Non-pigmented ciliary epithelial cell (primary cell): ENCODE measurements around the gene SAP30L.

Experiments
- DNase-seq: peaks from one replicate; pipeline ENCODE4 v3.0.0-alpha.2; 2010; ENCODE audit warnings: low read depth

Gene SAP30L, protein sequence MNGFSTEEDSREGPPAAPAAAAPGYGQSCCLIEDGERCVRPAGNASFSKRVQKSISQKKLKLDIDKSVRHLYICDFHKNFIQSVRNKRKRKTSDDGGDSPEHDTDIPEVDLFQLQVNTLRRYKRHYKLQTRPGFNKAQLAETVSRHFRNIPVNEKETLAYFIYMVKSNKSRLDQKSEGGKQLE

DNA sequence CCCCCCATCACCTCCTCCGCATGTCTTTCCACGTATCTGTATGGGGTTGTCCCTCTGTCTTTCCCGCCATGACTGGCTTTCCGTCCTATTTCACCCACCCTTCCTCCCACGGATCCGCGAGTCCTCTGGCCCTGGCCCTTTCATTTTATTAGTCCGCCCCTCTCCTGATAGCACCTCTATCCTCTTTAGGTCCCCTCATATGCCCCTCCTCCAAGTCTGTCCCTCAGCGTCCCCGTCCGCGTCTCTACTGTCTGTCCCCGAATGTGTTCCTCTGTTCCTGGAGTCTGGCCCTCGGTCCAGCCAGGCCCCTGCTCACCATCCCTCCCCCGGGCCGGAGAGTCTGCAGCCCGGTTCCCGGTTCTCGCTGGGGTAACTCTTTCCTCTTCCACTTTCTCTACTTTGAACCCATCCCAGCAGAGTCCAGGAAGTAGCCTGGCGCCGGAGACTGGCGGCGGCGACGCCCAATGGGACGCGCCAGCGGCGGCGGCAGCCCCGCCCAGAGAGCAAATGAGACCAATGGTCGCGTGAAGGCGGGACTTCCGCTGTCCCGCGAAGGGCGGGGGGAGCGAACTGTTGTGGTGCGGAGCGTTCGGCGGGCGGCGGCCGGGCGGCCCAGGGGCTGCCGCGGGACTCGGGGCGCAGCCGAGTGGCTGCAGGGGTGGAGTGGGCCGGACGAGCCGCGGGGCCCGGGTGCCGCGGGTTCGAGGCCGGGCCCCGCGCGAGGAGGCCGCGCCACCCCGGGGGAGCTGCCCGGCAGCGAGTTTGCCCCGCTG is at the start of gene SAP30L:
TSS of gene SAP30L (plus strand) at position 576 of the 773 bp plus-strand sequence. CDS start 608 bp downstream, outside the sequence.
- peak; percentile 54 for DNase-seq

DNA sequence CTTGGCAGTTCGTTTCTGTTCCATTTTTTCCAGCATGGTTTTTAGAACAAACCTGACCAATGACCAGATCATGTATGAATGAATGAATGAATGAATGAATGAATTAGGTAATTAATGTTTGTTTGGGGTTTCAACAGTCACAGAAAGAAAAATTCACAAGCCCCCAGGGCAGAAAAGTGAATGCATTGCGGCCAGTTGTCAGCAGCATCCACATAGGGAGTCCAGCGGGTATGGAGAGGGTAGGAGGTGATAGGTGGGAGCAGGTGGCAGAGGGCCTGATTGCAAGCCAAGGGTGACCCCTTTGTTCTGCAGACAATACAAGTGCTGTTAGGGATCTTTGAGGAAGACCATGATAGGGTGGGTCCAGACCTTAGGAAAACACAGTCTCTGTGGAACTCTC is 49.7 kb upstream of the SAP30L start:
- DNase-seq = no peak

DNA sequence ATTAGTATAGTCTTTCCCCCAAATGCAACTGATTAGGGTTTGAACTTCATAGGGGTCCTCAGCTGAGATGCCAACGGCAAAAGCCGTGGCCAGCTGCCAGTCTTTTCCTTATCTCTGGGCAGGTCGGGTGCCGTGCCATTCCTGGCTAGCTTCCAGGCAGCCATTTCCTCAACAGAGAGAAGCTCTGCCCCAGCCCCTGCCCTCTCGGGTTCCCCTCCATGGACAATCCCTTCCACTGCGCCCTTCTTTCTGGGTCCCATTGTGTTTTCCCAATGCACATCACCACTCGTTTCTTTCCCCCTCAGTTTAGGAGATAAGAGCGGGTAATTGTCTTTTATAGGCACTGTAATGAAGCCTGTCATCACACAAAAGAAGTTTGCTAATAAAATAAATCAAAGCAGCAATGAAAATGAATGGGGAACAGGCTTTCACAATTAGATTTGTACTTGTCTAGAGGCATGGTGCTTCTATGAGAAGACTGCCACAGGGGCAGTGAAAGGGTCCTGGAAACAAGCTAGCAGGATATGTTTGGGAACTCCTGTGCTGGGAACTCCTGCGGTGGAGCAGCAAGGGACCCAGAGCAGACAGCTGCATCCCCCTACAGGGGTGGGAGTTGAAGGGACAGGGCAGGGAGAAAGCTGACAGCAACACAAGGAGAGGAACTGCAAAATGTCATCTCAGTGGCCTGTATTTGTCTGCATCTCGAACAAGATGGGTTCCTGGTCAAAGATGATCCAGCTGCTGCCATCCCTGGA is 48.0 kb upstream of the SAP30L start:
- no peak for DNase-seq

DNA sequence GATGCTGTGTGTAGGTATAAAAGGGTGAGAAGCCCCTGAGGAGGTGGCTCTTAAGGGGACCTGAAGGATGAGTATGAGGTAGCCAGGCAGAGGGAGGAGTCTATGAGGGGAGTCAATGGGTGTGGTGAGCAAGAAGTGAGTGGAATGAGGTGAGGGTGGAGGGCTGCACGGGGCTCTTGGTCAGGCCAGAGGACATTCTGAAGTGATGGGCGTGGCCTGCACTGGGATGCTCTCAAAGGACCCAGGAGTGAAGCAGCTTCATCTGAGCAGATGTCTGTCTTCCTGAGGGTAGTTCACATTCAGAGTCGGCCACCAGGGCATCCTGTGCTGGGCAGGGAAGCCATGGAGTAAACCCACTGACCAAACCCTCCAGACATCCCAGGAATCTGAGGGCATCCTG is 45.1 kb upstream of the SAP30L start:
- no peak for DNase-seq

DNA sequence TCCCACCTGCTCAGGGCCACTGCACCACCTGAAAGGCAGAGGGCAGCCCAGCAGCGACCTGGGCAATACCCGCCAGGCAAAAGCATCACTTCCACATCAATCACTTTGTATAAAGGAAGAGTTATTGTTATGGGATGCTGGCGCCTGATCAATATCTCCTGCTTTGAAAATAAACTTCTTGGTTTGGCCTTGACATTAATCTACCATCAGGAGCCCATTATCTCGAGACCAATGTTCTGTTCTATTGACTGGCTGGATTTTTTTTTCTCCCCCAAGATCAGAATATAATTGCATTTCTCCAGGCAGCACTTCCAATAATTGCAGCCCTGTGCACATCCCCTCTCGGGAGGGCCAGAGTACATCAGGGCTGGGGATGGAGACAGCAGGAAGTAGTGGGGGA is 44.4 kb upstream of the SAP30L start:
- no peak for DNase-seq

DNA sequence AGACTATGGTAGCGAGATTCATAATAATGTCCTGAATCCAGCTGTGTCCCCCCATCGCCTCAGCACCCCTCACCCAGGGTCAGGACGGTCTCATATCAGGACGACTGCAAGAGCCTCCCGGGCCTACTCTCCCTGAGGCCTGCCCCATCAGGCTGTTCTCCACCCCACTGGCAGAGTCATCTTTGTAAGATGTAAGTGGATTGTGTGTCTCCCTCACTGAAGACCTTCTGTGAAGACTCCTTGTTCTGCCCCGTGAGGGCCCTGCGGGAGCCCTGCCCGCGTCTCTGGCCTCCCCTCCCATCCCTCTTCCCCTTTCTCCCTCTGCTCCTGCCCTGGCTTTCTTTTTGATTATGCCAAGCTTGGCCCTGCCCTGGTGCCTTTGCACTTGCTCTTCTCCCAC is 43.9 kb upstream of the SAP30L start:
- DNase-seq = no peak

DNA sequence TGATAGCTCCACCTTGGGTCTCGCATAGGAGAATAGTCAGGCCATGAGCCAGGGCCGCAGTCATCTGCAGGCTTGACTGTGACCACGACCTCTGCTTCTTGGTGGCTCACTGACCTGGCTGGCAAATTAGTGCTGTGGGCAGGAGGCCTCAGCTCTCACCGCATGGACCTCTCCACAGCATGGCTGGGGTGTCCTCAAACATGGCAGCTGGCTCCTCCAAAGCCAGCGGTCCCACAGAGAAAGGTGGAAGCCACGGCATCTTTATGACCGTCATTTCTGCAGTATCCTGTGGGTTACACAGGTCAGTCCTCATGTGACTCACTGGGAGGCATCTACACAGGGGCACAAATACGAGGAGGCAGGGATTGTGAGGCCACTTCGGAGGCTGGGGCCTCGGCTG is 43.2 kb upstream of the SAP30L start:
- no peak for DNase-seq

DNA sequence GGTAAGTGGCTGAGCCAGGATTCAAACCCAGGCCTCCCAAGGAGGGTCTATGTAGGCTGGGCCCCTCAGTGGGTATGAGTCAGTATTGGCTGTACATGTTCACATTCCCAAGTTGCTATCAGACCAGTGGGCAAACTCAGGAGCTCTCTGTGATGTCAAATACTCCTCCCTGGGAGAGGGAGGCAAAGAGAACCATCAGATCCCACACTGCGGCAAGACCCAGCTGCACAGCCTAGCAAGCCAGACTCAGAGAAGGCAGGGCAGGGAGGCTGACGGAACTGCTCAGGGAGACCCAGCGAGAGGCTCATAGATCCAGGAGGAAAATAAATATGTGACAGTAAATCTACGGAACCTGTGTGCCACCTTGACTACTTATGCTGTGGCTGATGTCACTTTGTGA is 42.6 kb upstream of the SAP30L start:
- no peak for DNase-seq

DNA sequence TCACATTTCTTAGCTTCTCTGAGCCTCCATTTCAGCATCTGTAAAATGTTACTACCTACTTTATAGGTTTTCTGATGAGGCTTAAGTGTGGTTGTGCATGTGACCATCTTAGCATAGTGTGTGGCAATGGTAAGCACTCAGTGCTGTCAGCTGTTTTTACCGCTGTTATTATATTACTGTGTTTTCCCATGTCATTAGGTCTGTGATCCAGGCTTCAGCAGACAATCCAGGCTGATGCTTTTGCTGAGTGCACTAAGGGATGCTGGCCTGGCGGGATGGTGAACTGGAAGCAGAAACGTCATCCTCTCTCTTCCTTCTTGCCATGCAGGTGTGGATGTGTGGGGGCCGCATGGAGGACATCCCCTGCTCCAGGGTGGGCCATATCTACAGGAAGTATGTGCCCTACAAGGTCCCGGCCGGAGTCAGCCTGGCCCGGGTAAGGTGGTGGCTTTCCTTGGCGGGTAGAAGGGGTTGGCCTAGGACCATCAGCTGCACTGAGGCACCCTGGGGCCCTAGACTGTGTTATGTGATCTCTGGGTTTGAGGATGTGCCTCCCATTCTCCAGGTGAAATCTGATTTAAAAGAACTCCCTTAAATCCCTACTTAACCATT is 41.9 kb upstream of the SAP30L start:
- no peak for DNase-seq

DNA sequence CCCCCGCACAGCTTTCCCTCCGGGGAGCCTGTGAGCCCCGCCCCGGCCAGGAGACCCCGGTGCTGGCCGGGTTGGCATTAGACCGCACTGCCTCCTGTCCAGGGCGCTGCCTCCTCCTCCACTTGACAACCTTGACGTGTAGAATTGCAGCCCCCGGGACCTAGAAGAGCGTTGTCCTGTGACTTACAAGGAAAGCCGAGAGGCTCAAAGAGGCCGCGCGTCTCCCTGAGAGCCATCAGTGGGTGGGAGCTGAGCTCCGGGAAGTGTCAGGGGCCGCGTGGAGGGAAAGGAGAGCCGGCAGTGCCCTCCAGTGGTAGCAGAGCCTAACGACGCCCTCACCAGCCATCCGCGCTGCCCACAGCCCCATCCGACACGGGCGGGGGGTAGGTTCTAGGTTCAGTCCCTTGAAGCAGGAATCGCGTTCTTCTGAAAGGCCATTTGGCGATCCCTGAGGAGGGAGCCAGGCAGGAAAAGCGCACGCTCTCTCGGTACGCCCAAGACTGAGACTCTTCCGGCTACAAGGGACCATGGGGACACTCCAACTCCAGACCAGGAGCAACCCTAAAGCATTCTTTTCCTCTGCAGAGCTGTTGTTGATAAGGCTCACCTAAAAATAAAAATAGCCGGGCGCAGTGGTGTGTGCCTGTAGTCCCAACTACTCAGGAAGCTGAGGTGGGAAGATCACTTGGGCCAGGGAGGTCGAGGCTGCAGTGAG is 40.6 kb upstream of the SAP30L start:
- DNase-seq = peak; percentile 32

DNA sequence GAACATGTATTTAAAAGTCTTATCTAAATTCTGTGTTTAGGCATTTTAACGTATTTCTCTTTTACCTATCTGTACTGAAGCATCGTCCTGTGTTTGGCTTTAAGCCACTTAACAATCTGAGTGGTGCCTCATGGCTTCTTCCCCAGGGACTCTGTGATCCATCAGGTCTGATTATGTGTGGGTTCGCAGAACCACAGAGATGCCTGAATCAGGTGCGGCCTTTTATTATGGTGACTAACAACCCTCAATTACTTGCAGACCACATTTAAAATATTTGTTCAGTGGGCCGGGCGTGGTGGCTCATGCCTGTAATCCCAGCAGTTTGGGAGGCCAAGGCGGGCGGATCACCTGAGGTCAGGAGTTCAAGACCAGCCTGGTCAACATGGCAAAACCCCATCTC is 39.6 kb upstream of the SAP30L start:
- DNase-seq = no peak

DNA sequence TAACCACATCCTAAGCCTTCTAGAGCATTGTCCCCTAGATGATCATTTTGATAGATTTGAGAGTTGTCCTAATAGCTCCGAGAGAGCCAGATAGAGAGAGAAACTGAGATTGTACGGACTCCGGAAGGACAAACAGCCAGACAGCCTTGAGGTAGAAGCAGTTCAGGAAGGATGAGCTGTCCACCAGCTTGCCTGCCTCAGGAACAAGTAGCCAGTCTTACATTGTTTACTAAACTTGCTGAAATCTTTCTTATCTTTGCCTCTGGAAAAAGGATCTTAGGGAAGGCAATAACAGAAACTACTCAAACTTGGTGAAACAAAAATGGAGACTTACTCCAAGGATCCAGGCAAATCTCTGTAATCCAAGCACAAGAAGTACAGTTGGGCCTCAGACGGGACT is 39.0 kb upstream of the SAP30L start:
- DNase-seq = no peak

DNA sequence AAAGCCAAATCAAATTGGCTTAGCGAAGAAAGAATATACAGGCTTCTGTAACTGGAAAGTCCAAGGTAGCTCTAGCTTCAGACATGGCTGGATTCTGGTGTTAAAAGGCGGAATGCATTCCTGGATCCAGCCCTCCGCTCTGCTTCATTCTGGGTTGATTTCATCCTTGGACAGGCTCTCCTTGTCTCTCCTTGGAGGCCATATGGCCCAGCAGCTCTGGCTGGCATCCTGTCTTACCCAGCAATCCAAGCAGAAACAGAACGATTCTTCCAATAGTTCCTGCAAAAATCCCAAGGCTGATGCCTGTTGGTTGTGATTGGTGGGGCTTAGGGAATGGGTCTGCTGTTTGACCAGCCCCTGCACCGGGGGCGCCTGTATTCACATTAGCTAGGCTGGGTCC is 37.0 kb upstream of the SAP30L start:
- DNase-seq = no peak

DNA sequence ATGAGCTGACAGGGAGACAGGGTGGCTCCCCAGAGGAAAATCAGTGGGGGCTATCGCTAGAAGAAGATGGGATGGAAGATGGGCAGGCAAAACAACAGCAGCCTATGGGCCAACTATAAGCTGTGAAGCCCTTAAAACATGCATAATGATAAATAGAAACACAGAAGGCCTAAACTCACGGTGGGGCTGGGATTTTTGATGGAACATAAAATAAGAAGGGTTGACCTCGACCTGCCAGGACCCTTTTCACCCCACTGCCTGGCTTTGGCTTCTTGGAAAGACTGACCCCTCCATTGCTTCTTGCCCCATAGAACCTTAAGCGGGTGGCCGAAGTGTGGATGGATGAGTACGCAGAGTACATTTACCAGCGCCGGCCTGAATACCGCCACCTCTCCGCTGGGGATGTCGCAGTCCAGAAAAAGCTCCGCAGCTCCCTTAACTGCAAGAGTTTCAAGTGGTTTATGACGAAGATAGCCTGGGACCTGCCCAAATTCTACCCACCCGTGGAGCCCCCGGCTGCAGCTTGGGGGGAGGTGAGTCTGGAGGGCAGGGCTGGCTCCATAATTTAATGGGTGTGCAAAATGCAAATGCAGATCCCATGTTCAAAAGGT is 36.5 kb upstream of the SAP30L start:
- no peak for DNase-seq

DNA sequence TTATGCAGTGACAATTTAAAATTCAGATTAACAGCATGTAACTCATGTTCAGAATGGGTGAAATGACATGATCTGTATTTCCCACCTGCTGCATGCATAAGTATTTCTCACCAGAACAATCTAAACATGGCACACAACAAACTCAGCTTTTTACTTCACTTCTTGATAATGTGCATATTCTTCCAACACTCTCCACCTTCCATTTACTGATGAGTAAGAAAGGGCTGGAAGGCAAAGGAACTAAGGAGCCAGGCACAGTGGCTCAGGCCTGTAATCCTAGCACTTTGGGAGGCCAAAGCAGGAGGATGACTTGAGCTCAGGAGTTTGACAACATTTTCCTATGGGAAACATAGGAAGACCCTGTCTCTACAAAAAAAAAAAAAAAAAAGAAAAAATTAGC is 35.8 kb upstream of the SAP30L start:
- no peak for DNase-seq

DNA sequence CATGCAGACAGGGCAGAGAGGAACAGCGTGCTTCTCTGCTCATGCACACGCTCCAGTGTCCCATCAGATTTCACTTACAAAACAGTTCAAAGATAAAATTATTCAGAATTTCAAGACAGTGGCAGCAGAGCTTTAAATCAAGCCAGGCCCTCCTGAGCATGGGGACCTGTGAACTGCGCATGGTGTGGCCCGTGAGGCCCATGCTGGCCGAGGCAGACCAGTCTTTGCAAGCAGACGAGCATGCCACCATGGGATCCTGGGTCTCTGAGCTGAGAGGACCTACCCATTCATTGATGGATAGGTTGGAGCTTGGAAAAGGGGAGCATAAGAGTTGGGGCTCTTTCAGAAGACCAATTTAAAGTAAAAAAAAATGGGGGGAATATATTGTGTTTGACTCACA is 35.0 kb upstream of the SAP30L start:
- no peak for DNase-seq

DNA sequence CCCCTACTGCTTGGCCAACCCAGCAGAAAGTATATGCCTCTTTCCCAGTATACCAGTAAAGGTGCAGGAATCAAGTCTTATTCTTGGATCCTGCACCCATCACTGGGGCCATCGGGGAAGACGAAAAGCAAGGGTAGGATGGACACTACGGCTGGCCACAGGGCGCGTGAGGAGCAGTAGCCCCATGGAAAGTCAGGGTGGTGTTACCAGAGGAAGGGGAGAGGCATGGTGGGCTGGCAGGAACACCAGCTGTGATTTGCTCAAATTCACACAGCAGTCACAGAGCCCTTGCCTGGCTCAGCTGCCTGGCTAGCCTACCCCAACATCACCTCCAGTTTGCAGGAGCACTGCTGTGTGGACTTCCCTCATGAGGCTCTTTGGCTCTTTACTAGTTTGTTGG is 34.5 kb upstream of the SAP30L start:
- DNase-seq = no peak

DNA sequence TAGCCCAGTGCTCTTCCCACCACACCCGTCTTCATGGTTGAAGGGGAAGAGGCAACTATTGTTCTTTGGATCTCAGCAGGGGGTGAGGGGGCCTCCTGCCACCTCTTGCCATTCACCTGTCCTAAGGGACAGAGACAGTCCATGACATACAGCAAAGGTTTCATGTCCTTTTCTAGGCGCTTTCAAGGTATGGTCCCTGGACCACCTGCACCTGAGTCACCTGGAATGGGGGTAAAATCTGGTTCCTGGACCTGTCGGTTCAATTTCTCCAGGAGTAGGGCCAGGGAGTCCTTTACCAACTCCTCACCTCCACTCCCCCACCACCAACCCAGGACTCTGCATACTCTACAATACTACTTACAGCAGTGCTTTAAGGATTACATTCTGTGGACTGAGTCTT is 33.5 kb upstream of the SAP30L start:
- no peak for DNase-seq

DNA sequence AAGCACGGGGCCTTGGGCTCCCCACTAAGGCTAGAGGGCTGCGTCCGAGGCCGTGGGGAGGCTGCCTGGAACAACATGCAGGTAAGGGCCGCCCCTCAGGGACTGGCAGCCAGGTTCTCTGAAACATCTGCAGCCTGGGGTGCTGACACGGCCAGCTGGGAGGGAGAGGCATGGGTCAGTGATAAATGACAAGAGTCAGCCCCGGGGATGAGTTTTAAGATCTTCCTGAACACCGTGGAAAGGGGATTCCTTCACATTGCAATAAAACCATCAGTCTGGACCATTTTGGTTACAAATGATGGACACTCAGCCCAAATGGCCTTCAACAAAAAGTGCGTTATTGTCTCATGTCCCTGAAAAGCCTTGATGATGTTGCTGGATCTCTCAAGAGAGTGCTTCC is 32.9 kb upstream of the SAP30L start:
- DNase-seq = no peak

DNA sequence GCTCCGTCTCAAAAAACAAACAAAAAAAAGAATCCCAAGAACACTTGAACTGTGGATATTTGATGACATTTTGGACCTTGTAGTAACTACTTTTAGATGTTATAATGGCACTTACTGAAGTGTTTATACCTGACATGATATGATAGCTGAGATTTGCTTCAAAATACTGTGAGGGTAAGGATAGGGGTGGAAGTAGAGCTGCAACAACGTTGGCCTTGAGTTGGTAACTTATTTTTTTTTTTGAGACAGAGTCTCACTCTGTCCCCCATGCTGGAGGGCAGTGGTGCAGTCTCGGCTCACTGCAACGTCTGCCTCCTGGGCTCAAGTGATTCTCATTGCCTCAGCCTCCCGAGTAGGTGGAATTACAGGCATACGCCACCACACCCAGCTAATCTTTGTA is 30.7 kb upstream of the SAP30L start:
- DNase-seq = no peak

DNA sequence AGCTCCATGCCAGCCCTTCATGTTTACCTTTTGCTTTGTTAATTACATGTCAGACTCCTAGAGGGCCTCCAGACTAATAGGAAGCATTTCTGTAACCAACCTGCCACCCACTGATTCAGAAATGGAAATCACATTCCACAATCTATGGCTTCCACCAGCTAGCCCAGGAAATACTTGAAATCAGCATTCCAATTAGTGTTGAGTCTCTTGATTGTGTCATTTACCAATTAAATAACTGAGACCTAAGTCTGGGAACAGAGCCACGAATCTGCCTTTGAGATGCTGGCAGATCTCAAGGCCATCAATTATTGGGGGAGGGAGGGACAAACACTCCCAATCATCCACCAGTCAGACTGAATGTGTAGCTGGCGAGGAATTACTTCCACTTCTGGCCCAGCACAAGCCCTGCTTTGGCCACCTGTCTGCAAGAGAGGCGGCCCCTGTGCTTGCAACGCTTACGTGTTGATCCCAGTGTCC is 27.4 kb upstream of the SAP30L start:
- no peak for DNase-seq

DNA sequence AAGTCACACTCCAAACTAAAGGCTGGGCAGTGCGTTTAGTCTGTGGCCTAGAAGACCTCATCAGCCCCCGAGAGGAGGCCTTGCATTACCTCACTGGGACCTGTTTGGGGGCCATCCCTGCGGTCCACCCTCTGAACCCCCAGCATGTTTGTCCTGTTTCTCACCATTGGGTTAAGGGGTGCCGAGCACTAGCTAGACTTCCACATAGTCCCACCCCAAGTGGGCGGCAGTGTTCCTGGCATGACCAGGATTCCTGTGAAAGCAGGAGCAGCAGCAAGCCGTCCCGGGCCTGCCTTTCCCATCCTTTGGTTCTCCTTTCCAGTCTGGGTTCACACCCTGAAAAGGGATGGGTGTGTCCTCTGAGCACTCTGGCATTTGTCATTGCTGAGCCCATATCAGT is 26.6 kb upstream of the SAP30L start:
- DNase-seq = no peak
